ENCODE results near the gene CDKAL1.

CDKAL1 gene

GRCh38 chr6:20983961-20984360 lies 449.7 kb downstream of the CDKAL1 start:
- Histone ChIP-seq H3K27ac (no peak overlapping the region), H3K9me3 (ENCODE audit: control insufficient read depth, low read length) (no peaks in the 10 kb centered on the region), H3K4me3 (ENCODE audit: low read depth, low read length) (no peak overlapping the region), H3K9ac (no peak overlapping the region), H3K79me2 (no peaks in the 10 kb centered on the region), H3K36me3 (ENCODE audit: control insufficient read depth, insufficient read depth, low read length) (no peaks in the 10 kb centered on the region), H2AFZ (no peak overlapping the region), H3K27me3 (ENCODE audit: control insufficient read depth, insufficient read depth, low read length) (no peaks in the 10 kb centered on the region), H3K4me2 (ENCODE audit: low read length) (no peak overlapping the region), H3K4me1 (no peaks in the 10 kb centered on the region)
- TF ChIP-seq CTCF (IDR thresholded peaks at IDR 0.05) = no peak

- H3K4me3 ChIP-seq (ENCODE audit: low read depth, low read length) = no peak overlapping the region
- H3K27ac ChIP-seq = no peak overlapping the region
- H3K27me3 ChIP-seq (ENCODE audit: control insufficient read depth, insufficient read depth, low read length) = no peaks in the 10 kb centered on the region
- H3K79me2 ChIP-seq = no peaks in the 10 kb centered on the region
- H3K4me2 ChIP-seq (ENCODE audit: low read length) = no peak overlapping the region
- H3K4me1 ChIP-seq = no peaks in the 10 kb centered on the region
- H2AFZ ChIP-seq = no peak overlapping the region
- TF ChIP-seq CTCF (IDR thresholded peaks at IDR 0.05) = no peak
- H3K9me3 ChIP-seq (ENCODE audit: control insufficient read depth, low read length) = no peaks in the 10 kb centered on the region
- H3K9ac ChIP-seq = no peak overlapping the region
- H3K36me3 ChIP-seq (ENCODE audit: control insufficient read depth, insufficient read depth, low read length) = no peaks in the 10 kb centered on the region
Observed at GRCh38 chr6:20985821-20986220, 451.6 kb downstream of the CDKAL1 start.

- no peaks in the 10 kb centered on the region for H3K27me3 ChIP-seq (ENCODE audit: control insufficient read depth, insufficient read depth, low read length)
- H3K4me3 ChIP-seq (ENCODE audit: low read depth, low read length) = no peak overlapping the region
- no peak overlapping the region for H3K9ac ChIP-seq
- no peaks in the 10 kb centered on the region for H3K79me2 ChIP-seq
- no peak overlapping the region for H3K27ac ChIP-seq
- H3K9me3 ChIP-seq (ENCODE audit: control insufficient read depth, low read length) = no peaks in the 10 kb centered on the region
- no peak overlapping the region for H2AFZ ChIP-seq
- H3K4me1 ChIP-seq = no peaks in the 10 kb centered on the region
- no peaks in the 10 kb centered on the region for H3K36me3 ChIP-seq (ENCODE audit: control insufficient read depth, insufficient read depth, low read length)
- no peak for TF ChIP-seq CTCF (IDR thresholded peaks at IDR 0.05)
- H3K4me2 ChIP-seq (ENCODE audit: low read length) = no peak overlapping the region
Observed at GRCh38 chr6:20991910-20992309, 457.7 kb downstream of the CDKAL1 start.

- H3K36me3 ChIP-seq (ENCODE audit: control insufficient read depth, insufficient read depth, low read length) = no peaks in the 10 kb centered on the region
- H3K27ac ChIP-seq = no peak overlapping the region
- no peaks in the 10 kb centered on the region for H3K27me3 ChIP-seq (ENCODE audit: control insufficient read depth, insufficient read depth, low read length)
Observed at GRCh38 chr6:20996099-20996498, 461.8 kb downstream of the CDKAL1 start.

More at GRCh38 chr6:20996099-20996498, 461.8 kb downstream of the CDKAL1 start:
- Histone ChIP-seq H3K4me3 (ENCODE audit: low read depth, low read length) (no peak overlapping the region), H3K79me2 (no peaks in the 10 kb centered on the region), H3K4me2 (ENCODE audit: low read length) (no peak overlapping the region), H3K4me1 (no peaks in the 10 kb centered on the region), H2AFZ (no peak overlapping the region), H3K9me3 (ENCODE audit: control insufficient read depth, low read length) (no peaks in the 10 kb centered on the region), H3K9ac (no peak overlapping the region)
- TF ChIP-seq CTCF (IDR thresholded peaks at IDR 0.05) = no peak

Measured in parathyroid adenoma (tissue), 2 donors.